IMR-90 (cell line): ENCODE data around the gene ZNF768. TPM values are rescaled to one million over a fixed set of nuclear protein-coding genes. Genes with fewer than 3 reads are reported as not detected.

ENCODE experiments used
- ATAC-seq: fragments of 200-7000 bp; cut with Tn5 transposase; 2 replicates; pipeline ENCODE4 v1.9.1; 2020; ENCODE audit warnings: low read depth, mild to moderate bottlenecking, moderate library complexity
- BruUV-seq: library from RNA; stranded (reverse); fragments of 400-500 nt; replicated peaks from 2 replicates; lab custom pipeline; 2021; lab: Mats Ljungman, UMichigan
- CTCF ChIA-PET: fragments of 300-600 bp; formaldehyde crosslinking; extraction: SDS; loops from one replicate; lab custom pipeline; 2021; ENCODE audit warnings: antibody characterized with exemption; lab: Yijun Ruan, JAX
- POLR2A ChIA-PET: fragments of 300-600 bp; sonication (Branson Sonifier 250); formaldehyde crosslinking; loops from one replicate; lab custom pipeline; 2022; ENCODE audit warnings: antibody characterized with exemption; ENCODE audit not compliant: unreplicated experiment; lab: Charles Lee
- DNase-seq: peaks from one replicate; pipeline ENCODE4 v3.0.0; 2013
- H2AFZ ChIP-seq: replicated peaks from 2 replicates; pipeline ENCODE3; 2013; ENCODE audit warnings: low read length, mild to moderate bottlenecking; ENCODE audit not compliant: poor library complexity
- H2AK5ac ChIP-seq: 2 replicates; pipeline ENCODE4 v1.6.1; 2013; ENCODE audit warnings: low read depth, low read length, inconsistent platforms
- H2AK9ac ChIP-seq: replicated peaks from 2 replicates; pipeline ENCODE3; 2013; ENCODE audit warnings: mild to moderate bottlenecking, low read depth, low read length, moderate library complexity; ENCODE audit not compliant: poor library complexity
- H2BK120ac ChIP-seq: 2 replicates; pipeline ENCODE4 v1.6.1; 2013; ENCODE audit warnings: low read depth, low read length, inconsistent platforms
- H2BK15ac ChIP-seq: 3 replicates; pipeline ENCODE4 v1.6.1; 2013; ENCODE audit warnings: low read depth, low read length, inconsistent platforms
- H2BK20ac ChIP-seq: 2 replicates; pipeline ENCODE4 v1.6.1; 2013; ENCODE audit warnings: low read depth, mild to moderate bottlenecking, inconsistent platforms, low read length, moderate library complexity
- H2BK5ac ChIP-seq: 2 replicates; pipeline ENCODE4 v1.6.1; 2013; ENCODE audit warnings: mild to moderate bottlenecking, low read depth, low read length, inconsistent platforms; ENCODE audit not compliant: poor library complexity, severe bottlenecking
- H3K14ac ChIP-seq: replicated peaks from 2 replicates; pipeline ENCODE4 v1.6.1; 2013; ENCODE audit warnings: low read depth, low read length, inconsistent platforms
- H3K18ac ChIP-seq: 2 replicates; pipeline ENCODE4 v1.6.1; 2013; ENCODE audit warnings: low read depth, low read length, control low read depth
- H3K23ac ChIP-seq: 2 replicates; pipeline ENCODE4 v1.6.1; 2013; ENCODE audit warnings: low read depth, low read length, inconsistent platforms
- H3K27ac ChIP-seq: 2 replicates; pipeline ENCODE4 v1.5.1; 2013; ENCODE audit warnings: mild to moderate bottlenecking, control low read depth, low read length; ENCODE audit not compliant: insufficient read depth
- H3K27me3 ChIP-seq: 2 replicates; pipeline ENCODE4 v1.6.1; 2013; ENCODE audit warnings: low read length; ENCODE audit not compliant: control insufficient read depth, insufficient read depth
- H3K36me3 ChIP-seq: 2 replicates; pipeline ENCODE4 v1.6.1; 2013; ENCODE audit warnings: low read length, mixed read lengths; ENCODE audit not compliant: control insufficient read depth, insufficient read depth
- H3K4ac ChIP-seq: 2 replicates; pipeline ENCODE4 v1.6.1; 2013; ENCODE audit warnings: low read depth, low read length, inconsistent platforms
- H3K4me1 ChIP-seq: 2 replicates; pipeline ENCODE4 v1.6.1; 2013; ENCODE audit warnings: low read length, mixed read lengths; ENCODE audit not compliant: control insufficient read depth, insufficient read depth
- H3K4me2 ChIP-seq: 2 replicates; pipeline ENCODE4 v1.6.1; 2013; ENCODE audit warnings: low read depth, mild to moderate bottlenecking, control low read depth, low read length, moderate library complexity
- H3K4me3 ChIP-seq: 2 replicates; pipeline ENCODE4 v1.5.1; 2013; ENCODE audit warnings: low read depth, mild to moderate bottlenecking, control low read depth, low read length, moderate library complexity; ENCODE audit not compliant: insufficient read depth
- H3K56ac ChIP-seq: 2 replicates; pipeline ENCODE4 v1.6.1; 2013; ENCODE audit warnings: low read length, inconsistent platforms; ENCODE audit not compliant: insufficient read depth; ENCODE audit errors: extremely low read depth
- H3K79me1 ChIP-seq, 2 experiments: 2 replicates each; pipeline ENCODE4 v1.6.1; 2013; ENCODE audit warnings: low read length in 2 of 2, inconsistent platforms in 1 of 2, low read depth in 1 of 2
- H3K9ac ChIP-seq: 2 replicates; pipeline ENCODE4 v1.6.1; 2013; ENCODE audit warnings: low read depth, low read length, control low read depth
- H3K9me1 ChIP-seq: 2 replicates; pipeline ENCODE4 v1.6.1; 2013; ENCODE audit warnings: low read length, inconsistent platforms; ENCODE audit not compliant: insufficient read depth
- H3K9me3 ChIP-seq: 2 replicates; pipeline ENCODE4 v1.6.1; 2013; ENCODE audit warnings: low read length; ENCODE audit not compliant: control insufficient read depth, insufficient read depth
- H4K20me1 ChIP-seq: 2 replicates; pipeline ENCODE4 v1.6.1; 2013; ENCODE audit warnings: low read length, inconsistent platforms; ENCODE audit not compliant: insufficient read depth
- H4K5ac ChIP-seq: 2 replicates; pipeline ENCODE4 v1.6.1; 2013; ENCODE audit warnings: mild to moderate bottlenecking, low read depth, low read length, control low read depth
- H4K8ac ChIP-seq, 2 experiments: 2 replicates each; pipeline ENCODE4 v1.6.1; 2013; ENCODE audit warnings: low read depth in 2 of 2, low read length in 2 of 2, control low read depth in 1 of 2, inconsistent platforms in 1 of 2
- H4K91ac ChIP-seq: 2 replicates; pipeline ENCODE4 v1.6.1; 2013; ENCODE audit warnings: low read depth, low read length, inconsistent platforms; ENCODE audit not compliant: insufficient read depth
- BHLHE40 ChIP-seq: fragments of 150-350 bp; IDR thresholded peaks from 2 replicates; pipeline ENCODE4 v1.6.1; 2016; ENCODE audit warnings: mild to moderate bottlenecking, low read depth, low read length
- CEBPB ChIP-seq: IDR thresholded peaks from 2 replicates; pipeline ENCODE4 v1.6.1; 2012; ENCODE audit warnings: low read depth, low read length, improper control_type of control experiment
- CHD1 ChIP-seq: IDR thresholded peaks from 2 replicates; pipeline ENCODE4 v1.6.1; 2012; ENCODE audit warnings: low read depth, low read length, improper control_type of control experiment
- ELK1 ChIP-seq: fragments of 150-350 bp; IDR thresholded peaks from 2 replicates; pipeline ENCODE4 v1.6.1; 2016; ENCODE audit warnings: low read depth, mild to moderate bottlenecking, low read length, moderate library complexity, borderline replicate concordance
- FOS ChIP-seq: fragments of 150-350 bp; IDR thresholded peaks from 2 replicates; pipeline ENCODE4 v1.6.1; 2016; ENCODE audit warnings: low read depth, low read length
- MAFK ChIP-seq: IDR thresholded peaks from 2 replicates; pipeline ENCODE4 v1.6.1; 2012; ENCODE audit warnings: low read depth, low read length, improper control_type of control experiment
- MAZ ChIP-seq: IDR thresholded peaks from 2 replicates; pipeline ENCODE4 v1.6.1; 2012; ENCODE audit warnings: low read depth, mild to moderate bottlenecking, low read length, improper control_type of control experiment, moderate library complexity, borderline replicate concordance
- NFE2L2 ChIP-seq: fragments of 150-350 bp; IDR thresholded peaks from 2 replicates; pipeline ENCODE4 v1.6.1; 2016; ENCODE audit warnings: low read depth, mild to moderate bottlenecking, low read length
- RAD21 ChIP-seq: IDR thresholded peaks from 2 replicates; pipeline ENCODE4 v1.6.1; 2012; ENCODE audit warnings: low read length, improper control_type of control experiment
- RCOR1 ChIP-seq: IDR thresholded peaks from 2 replicates; pipeline ENCODE4 v1.6.1; 2012; ENCODE audit warnings: mild to moderate bottlenecking, low read length, improper control_type of control experiment; ENCODE audit not compliant: insufficient replicate concordance
- WGBS, 2 experiments: methylation state at CpG; one replicate each; pipeline versions ENCODE4 v1.1.5 to v1.1.7; 2013; ENCODE audit warnings: missing lambda C conversion rate in 2 of 2; ENCODE audit not compliant: insufficient read length in 1 of 2; ENCODE audit errors: extremely low coverage in 2 of 2; 5-methylcytosine and 5-hydroxymethylcytosine counted together
- dilution Hi-C: fragments of 300-500 bp; cut with HindIII; formaldehyde crosslinking; loops from one replicate; pipeline ENCODE4 v1.14.3; 2018; ENCODE audit warnings: low sequenced_read_pairs; ENCODE audit not compliant: unreplicated experiment
- in situ Hi-C: fragments of 300-500 bp; cut with MboI; formaldehyde crosslinking; loops from 3 replicates; pipeline ENCODE4 v1.14.3; 2019; ENCODE audit warnings: low sequenced_read_pairs, inconsistent platforms, mixed read lengths
- intact Hi-C: fragments of 100-400 bp; cut with micrococcal nuclease; formaldehyde crosslinking; loops from 2 replicates; pipeline ENCODE4 v1.10.0; 2022
- polyA plus RNA-seq, 3 experiments: library from polyadenylated mRNA; depleted of rRNA; stranded (reverse); fragments of >200 nt; gene quantifications; 2 replicates each; pipeline ENCODE4 v1.2.3, GENCODE V29; 2012; ENCODE audit warnings: low replicate concordance in 1 of 3
- total RNA-seq: library from RNA; depleted of rRNA; stranded (reverse); fragments of >200 nt; gene quantifications from 2 replicates; pipeline ENCODE4 v1.2.3, GENCODE V29; 2012

ZNF768 gene
- total and polyA plus RNA-seq, 2 of the 4 experiments (the other 2 are of a cell fraction): 9.3 to 22.1 TPM

- Histone ChIP-seq H3K14ac (no peak overlapping the region), H2BK5ac (no peak overlapping the region), H3K4me3 (no peak overlapping the region), H3K4me2 (no peak overlapping the region), H4K5ac (no peak overlapping the region), H2BK20ac (no peak overlapping the region), H4K91ac (no peak overlapping the region), H3K27ac (no peak overlapping the region), H3K56ac (no peak overlapping the region), H3K4me1 (no peaks in the 10 kb centered on the region), H3K9me1 (no peaks in the 10 kb centered on the region; the same call in 1 of the 2 replicates), H3K27me3 (peaks cover 6% of the 10 kb centered on the region; the same call in 1 of the 2 replicates), H3K18ac (no peak overlapping the region), H3K9ac (no peak overlapping the region), H4K8ac (no peak overlapping the region), H4K20me1 (no peaks in the 10 kb centered on the region; the same call in 1 of the 2 replicates), H3K79me1 (peaks cover 5 to 6% of the 10 kb centered on the region in 2 experiments; a peak in 3 of 4 replicates), H3K23ac (no peak overlapping the region), H2AK5ac (no peak overlapping the region), H3K9me3 (no peaks in the 10 kb centered on the region), H2BK15ac (no peak overlapping the region), H2AK9ac (no peak overlapping the region), H2AFZ (no peak overlapping the region), H2BK120ac (no peak overlapping the region), H3K4ac (no peak overlapping the region), H3K36me3 (peaks cover 9% of the 10 kb centered on the region; the same call in 1 of the 2 replicates)
- BruUV-seq: no TSS peak
- intact Hi-C loops: no loop called here
- TF ChIP-seq MAZ (no peak), NFE2L2 (no peak), BHLHE40 (no peak), FOS (no peak), RCOR1 (no peak), CEBPB (no peak), ELK1 (no peak), CHD1 (no peak), MAFK (no peak), RAD21 (no peak)
- DNase-seq (no peak), ATAC-seq (no peak)
- dilution Hi-C loops: no loop called here
- ChIA-PET POLR2A (no interaction called here), CTCF (interaction anchor here (0.6 kb wide), 1 partner anchor 76 kb away, joined by 5 read pairs; no protein-coding TSS in a partner anchor)
- in situ Hi-C loops: no loop called here
- 10% methylated on average over 2 of the region's 11 CpGs; no CpG with 5 or more reads in 1 of the 2 experiments for WGBS, 2 experiments
Measured at GRCh38 chr16:30521873-30522641, 4.3 kb downstream of the ZNF768 start.
